ENCODE measurements around the gene ZNF740.

Gene ZNF740

GRCh38 chr12:53241623-53242412, 61.3 kb downstream of the ZNF740 start:
- DNase-seq (ENCODE audit: insufficient read length, low spot score) (no peak), FAIRE-seq (no peak)

GRCh38 chr12:53244337-53244736, 63.8 kb downstream of the ZNF740 start:
- no peak for DNase-seq (ENCODE audit: insufficient read length, low spot score)

More at GRCh38 chr12:53244337-53244736, 63.8 kb downstream of the ZNF740 start:
- FAIRE-seq: no peak
